NCI-H82 treated with DMSO at 0.1 percent for 48 hours (cell line): ENCODE data around the gene CAMKK1.
"Not testable (repeated sequence)": the region's sequence is repeated elsewhere in the genome, so short reads cannot be mapped to it uniquely, and the experiment has no call there.

ENCODE experiments used
- DNase-seq: peaks from one replicate; lab custom pipeline; 2025; ENCODE audit not compliant: unreplicated experiment; lab: John Stamatoyannopoulos, UW

CAMKK1 gene

GRCh38 chr17:3880983-3881382 is 11.9 kb downstream of the CAMKK1 start:
- DNase-seq: no peak

DNA sequence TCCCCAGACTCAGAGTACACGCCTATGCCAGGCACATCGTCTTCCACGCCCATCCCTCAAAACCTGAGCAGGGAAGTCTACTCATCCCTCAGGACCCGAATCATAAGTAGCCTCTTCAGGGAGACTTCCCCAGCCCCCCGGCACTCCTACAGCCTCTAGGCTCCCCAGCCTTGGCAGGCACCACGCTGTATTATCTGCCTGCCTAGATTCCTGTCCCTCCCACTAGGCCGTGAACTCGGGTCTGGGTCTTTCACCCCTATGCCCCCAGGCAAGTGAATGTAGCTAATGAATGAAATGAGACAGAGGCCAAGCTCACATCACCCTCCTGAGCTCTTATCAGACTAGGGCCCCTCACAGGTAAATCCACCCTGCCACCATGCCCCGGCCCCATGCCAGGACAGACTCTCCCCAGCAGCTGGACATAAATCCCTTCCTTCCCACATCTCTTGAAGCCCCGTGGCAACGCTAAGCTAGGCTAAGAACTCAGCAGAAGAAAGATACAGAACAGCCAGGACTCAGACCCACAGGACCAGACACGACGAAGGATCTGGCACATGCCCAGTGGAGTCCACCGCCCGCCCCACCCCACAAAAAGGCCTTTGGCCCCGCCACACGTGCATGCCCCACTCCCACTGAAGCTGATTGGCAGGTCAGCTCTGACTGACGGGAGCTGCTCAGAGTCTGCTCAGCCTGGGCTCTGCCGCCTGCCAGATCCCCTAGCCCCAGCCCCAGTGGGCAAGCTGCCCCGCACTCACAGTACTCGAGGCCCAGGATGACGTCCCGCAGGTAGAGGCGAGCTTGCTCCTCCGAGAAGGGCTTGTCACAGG is 13.0 kb downstream of the CAMKK1 start:
- peak; percentile 80 for DNase-seq

DNA sequence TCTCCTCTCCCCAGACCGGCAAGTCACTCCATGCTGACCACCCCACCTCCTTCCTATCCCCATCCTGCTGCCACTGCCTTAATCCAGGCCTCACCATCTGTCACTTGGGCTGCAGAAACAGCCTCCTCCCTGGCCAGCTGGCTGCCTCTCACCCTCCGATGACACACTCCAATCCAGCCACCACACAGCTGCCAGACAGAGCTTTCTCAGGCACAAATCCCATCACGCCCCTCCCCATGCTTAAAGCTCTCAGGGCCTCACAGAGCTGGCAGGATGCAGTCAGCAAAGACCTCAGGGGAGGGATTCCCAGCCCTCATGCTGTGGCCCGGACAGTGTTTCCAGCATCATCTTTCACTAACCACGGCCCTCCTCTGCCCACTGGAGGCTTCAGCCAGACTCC is 13.7 kb downstream of the CAMKK1 start:
- peak; percentile 100 for DNase-seq

DNA sequence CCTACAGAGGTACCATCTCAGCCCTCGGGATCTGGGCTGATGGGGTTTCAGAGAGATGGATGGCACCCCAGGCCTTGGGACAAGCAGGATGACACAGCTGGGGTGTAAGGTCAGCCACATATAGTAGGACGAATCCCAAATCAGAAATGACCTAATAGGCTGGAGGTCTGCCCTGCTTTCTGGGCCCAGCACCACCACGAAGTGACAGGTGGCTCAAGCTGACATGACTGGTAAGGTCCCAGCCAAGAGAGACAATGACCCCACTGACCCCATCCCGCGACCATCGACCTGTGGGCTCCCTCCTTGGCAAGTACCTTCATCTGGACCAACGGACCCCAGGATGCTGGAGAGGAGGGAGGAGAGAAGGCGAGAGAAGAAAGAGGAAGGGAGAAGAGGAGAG is 15.6 kb downstream of the CAMKK1 start:
- DNase-seq: no peak

DNA sequence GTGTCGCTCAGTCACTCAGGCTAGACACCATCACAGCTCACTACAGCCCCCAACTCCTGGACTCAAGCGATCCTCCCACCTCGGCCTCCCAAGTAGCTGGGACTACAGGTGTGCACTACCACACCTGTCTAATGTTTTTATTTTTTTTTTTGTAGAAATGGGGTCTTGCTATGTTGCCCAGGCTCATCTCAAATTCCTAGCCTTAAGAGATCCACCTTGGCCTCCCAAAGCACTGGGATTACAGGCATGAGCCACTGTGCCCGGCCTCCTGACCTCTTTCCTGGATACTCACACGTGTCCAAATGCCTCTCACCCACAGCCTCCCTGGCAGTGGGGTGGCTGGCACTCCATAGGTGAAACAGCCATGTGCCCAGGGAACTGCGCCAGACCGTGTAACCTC is 17.5 kb downstream of the CAMKK1 start:
- DNase-seq: no peak

- no peak for DNase-seq
Measured at GRCh38 chr17:3873862-3874261, 19.0 kb downstream of the CAMKK1 start.

- no peak for DNase-seq
Measured at GRCh38 chr17:3870871-3871306, 22.0 kb downstream of the CAMKK1 start.

GRCh38 chr17:3867606-3868005 is 25.2 kb downstream of the CAMKK1 start:
- no peak for DNase-seq

DNA sequence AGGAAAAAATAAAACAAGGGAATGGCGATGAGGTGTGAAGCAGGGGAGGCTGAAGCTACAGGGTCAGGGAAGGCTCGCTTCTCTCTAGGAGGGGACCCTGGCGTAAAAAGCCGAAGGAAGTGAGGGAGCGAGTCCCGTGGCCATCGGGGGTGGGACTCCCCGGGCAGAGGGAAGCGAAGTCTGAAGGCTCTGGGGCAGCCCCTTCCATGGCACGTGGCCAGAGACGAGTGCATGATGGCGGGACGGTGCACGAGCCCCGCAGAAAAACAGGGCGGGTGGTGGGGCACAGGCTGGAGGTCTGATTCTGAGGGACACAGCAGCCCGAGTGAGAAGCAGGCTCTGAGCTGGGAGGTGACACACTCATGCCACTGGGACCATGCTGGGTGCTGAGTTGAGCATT is 25.7 kb downstream of the CAMKK1 start:
- DNase-seq: no peak

DNA sequence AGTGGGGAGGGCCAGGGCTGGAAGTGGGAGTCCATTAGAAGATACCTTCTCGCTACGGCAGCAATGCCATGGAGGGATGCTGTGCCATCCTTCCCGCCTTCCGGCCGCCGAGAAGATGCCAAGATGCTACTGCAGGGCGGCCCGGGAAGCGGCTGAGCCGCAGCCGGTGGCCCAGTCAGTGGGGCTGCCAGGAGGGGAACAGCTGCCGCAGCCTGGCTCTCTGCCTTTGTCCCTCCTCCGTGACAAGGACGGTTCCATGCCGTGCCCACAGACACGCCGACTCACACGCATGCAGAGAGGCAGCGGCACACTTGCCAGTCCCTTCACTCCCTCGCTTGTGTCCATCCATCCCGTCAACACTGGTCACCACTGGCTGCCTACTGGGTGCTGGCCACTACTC is 26.6 kb downstream of the CAMKK1 start:
- DNase-seq: no peak

- DNase-seq: no peak
Measured at GRCh38 chr17:3865176-3865575, 27.7 kb downstream of the CAMKK1 start.

DNA sequence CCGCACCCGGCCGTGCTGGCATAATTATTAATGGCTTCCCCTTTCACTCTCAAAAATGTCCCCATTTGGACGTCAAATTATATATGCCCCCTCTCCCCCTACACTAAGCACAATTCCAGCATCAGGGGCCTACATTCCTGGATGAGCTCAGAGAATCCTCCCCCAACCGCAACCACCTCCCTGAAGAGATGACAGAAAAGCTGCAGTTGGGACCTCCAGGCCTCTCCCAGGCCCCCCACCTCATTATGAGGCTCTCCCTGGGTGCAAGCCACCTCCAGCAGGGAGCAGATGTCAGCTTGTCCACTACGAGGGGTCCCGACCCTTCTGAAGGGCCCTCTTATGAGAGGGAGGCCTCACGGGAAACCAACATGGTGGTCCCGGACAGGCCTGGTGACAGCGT is 28.3 kb downstream of the CAMKK1 start:
- DNase-seq: no peak

DNA sequence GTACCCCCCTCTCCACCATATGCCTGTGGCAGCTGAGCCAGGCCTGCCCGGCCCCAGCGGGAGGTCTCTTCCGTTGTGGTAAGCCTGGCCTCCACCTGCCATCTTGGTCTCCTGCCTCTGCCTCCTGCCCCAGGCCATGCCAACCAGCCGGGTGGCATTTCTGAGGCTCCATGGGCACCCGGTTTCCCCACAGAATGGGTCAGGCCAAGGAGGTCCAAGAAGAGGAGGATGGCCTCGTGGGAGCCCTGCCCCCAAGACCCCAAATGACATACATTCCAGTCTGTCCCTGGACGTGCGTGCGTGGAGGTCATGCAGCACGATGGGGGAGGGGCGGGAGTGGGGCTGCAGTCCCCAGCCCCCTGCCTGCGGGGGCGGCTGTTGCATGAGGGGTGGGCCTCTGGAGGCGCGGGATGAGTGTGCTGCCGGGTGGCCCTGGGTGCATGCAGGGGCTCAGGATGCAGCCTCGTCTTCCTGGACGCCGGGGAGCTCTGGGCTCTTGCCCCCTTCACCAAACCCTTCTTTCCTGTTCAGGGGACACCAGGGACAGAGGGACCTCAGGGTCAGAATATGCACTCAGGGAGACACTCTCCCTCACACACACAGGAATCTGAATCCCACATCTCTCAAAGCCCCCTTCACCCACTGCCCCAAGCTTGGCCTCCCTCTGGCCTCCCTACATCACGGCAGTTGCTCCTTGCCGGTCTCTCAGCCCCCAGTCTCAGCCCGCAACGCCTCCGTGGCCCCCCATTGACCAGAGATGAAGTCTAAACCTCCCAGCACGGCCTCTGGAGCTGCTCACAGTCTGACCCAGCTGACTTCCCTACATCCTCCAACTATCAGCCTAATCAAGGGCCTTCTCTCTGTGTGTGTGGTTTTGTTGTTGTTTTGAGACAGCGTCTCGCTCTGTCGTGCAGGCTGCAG is 30.8 kb downstream of the CAMKK1 start:
- no peak for DNase-seq

DNA sequence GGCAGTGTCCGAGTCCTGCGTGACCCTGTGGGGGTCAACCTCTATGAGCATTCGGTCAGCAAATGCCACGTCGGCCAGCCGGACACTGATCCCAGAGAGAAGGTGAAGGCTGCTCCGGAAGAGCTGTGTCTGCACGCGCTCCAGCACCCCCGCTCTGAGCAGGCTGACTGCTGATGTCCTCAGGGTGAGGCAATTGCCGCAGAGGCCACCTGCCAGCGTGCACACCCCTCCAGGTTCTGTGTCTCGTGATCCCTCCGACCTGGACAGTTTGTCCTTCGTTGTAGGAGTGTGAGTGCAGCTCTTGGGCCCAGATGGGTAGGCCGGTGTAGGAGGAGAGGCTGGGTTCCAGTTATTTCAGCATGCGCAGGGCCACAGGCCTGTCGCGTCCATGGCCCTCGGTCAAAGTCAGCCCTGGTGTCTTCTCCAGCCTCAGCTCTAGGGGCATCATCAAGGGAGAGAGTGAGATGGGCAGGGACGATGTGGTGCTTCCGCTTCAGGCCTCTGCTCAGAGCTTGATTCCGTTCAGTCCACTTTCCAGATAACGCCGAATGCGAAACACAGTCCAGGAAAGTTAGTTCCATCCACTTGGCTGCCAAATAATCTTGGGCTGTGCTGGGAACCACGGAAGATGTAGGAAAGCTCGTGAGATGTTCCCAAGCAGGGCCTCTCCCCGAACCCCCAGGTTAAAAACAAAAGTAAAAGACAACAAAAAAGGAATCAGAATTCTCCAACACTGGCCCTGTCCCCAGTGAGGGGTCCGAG is 31.7 kb downstream of the CAMKK1 start:
- DNase-seq: no peak

GRCh38 chr17:3859940-3860339 is 32.9 kb downstream of the CAMKK1 start:
- no peak for DNase-seq

GRCh38 chr17:3857261-3858105 is 35.4 kb downstream of the CAMKK1 start:
- DNase-seq: no peak

- DNase-seq: not testable (repeated sequence)
Measured at GRCh38 chr17:3854204-3854603, 38.6 kb downstream of the CAMKK1 start.

GRCh38 chr17:3852561-3852960 is 40.3 kb downstream of the CAMKK1 start:
- no peak for DNase-seq

- DNase-seq: no peak
Measured at GRCh38 chr17:3851461-3852100, 41.3 kb downstream of the CAMKK1 start.
